ENCODE results near the gene OCIAD2. TPM values are rescaled to one million over a fixed set of nuclear protein-coding genes. Genes with fewer than 3 reads are reported as not detected.

Gene OCIAD2
- total RNA-seq, 1 experiment from 2014 or later: 255 TPM

DNA sequence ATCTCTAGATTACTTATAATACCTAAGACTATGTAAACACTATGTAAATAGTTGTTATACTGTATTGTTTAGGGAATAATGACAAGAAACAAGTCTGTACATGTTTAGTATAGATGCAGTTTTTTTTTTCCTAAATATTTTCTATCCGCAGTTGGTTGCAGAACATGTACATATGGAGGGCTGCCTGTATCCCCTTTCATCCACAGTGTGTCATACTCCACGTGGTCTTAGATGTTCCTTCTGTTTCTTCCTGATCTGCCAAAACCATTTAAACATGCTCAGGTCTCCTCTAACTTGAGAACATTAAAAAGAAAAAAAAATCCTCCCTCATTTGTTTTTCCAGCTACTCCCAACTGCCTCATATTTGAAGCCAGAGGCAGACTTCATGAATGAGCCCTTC is 61.7 kb downstream of the OCIAD2 start:
- no peak overlapping the region for H3K4me2 ChIP-seq (ENCODE audit: low read length)
- no peak overlapping the region for H3K9ac ChIP-seq (ENCODE audit: low read length)
- H3K36me3 ChIP-seq (ENCODE audit: low read depth, low read length): peaks cover 30% of the 10 kb centered on the region
- no peaks in the 10 kb centered on the region for H3K4me1 ChIP-seq (ENCODE audit: insufficient read depth, low read length)
- no peaks in the 10 kb centered on the region for H3K9me2 ChIP-seq (replicated peaks; ENCODE audit: low read length)
- POLR2A ChIA-PET (ENCODE audit: unreplicated experiment): no interaction called here
- H3K27ac ChIP-seq (ENCODE audit: low read length): no peak overlapping the region
- H4K20me1 ChIP-seq (ENCODE audit: low read length): 0 out of 2 replicates have a peak, but pooled peaks cover 3% of the 10 kb centered on the region
- CTCF ChIA-PET: no interaction called here
- H3F3A ChIP-seq (ENCODE audit: low read length, unreplicated experiment): no peaks in the 10 kb centered on the region
- no peaks in the 10 kb centered on the region for H3K27me3 ChIP-seq (ENCODE audit: low read length)
- no peak overlapping the region for H2AFZ ChIP-seq (ENCODE audit: low read length)
- no peak for TF ChIP-seq EZH2 (IDR thresholded peaks at IDR 0.05; ENCODE audit: low read length, unreplicated experiment)
- no peak for TF ChIP-seq EZH2phosphoT487 (IDR thresholded peaks at IDR 0.05; ENCODE audit: borderline replicate concordance, low read length)
- no peak for TF ChIP-seq CTCF (conservative IDR thresholded peaks at IDR 0.05; ENCODE audit: low read depth, low read length)
- BruUV-seq (replicated peaks): no TSS peak
- intact Hi-C loops (cut with micrococcal nuclease): no loop called here
- DNase-seq: no peak
- no peaks in the 10 kb centered on the region for H3K9me3 ChIP-seq (ENCODE audit: low read length)
- peaks cover 18% of the 10 kb centered on the region; the same call in 1 of the 2 replicates for H3K79me2 ChIP-seq (ENCODE audit: low read length)
- no peak for ATAC-seq
- no peak overlapping the region for H3K4me3 ChIP-seq (ENCODE audit: low read length)

GRCh38 chr4:48841045-48841827 is 65.3 kb downstream of the OCIAD2 start:
- Histone ChIP-seq H2AFZ (ENCODE audit: low read length) (no peak overlapping the region), H3K36me3 (ENCODE audit: low read depth, low read length) (peaks cover 35% of the 10 kb centered on the region; the same call in 1 of the 2 replicates), H3K27ac (ENCODE audit: low read length) (no peak overlapping the region), H3K79me2 (ENCODE audit: low read length) (peaks cover 22% of the 10 kb centered on the region), H3K9ac (ENCODE audit: low read length) (no peak overlapping the region), H3K9me2 (replicated peaks; ENCODE audit: low read length) (no peaks in the 10 kb centered on the region), H3K4me2 (ENCODE audit: low read length) (no peak overlapping the region), H3K4me3 (ENCODE audit: low read length) (no peak overlapping the region), H3K4me1 (ENCODE audit: insufficient read depth, low read length) (no peaks in the 10 kb centered on the region), H4K20me1 (ENCODE audit: low read length) (0 out of 2 replicates have a peak, but pooled peaks cover 3% of the 10 kb centered on the region), H3K9me3 (ENCODE audit: low read length) (no peaks in the 10 kb centered on the region), H3K27me3 (ENCODE audit: low read length) (no peaks in the 10 kb centered on the region), H3F3A (ENCODE audit: low read length, unreplicated experiment) (no peaks in the 10 kb centered on the region)
- ChIA-PET POLR2A (ENCODE audit: unreplicated experiment) (no interaction called here), CTCF (no interaction called here)
- DNase-seq (no peak), ATAC-seq (no peak)
- intact Hi-C loops (cut with micrococcal nuclease): no loop called here
- no TSS peak for BruUV-seq (replicated peaks)
- no peak for TF ChIP-seq CTCF (conservative IDR thresholded peaks at IDR 0.05; ENCODE audit: low read depth, low read length)
- TF ChIP-seq EZH2 (IDR thresholded peaks at IDR 0.05; ENCODE audit: low read length, unreplicated experiment): no peak
- TF ChIP-seq EZH2phosphoT487 (IDR thresholded peaks at IDR 0.05; ENCODE audit: borderline replicate concordance, low read length): no peak

GRCh38 chr4:48836658-48837057 is 69.9 kb downstream of the OCIAD2 start:
- ChIA-PET CTCF (no interaction called here), POLR2A (ENCODE audit: unreplicated experiment) (no interaction called here)
- Histone ChIP-seq H3K9me3 (ENCODE audit: low read length) (no peaks in the 10 kb centered on the region), H3K4me2 (ENCODE audit: low read length) (no peak overlapping the region), H3K4me1 (ENCODE audit: insufficient read depth, low read length) (no peaks in the 10 kb centered on the region), H3K9ac (ENCODE audit: low read length) (no peak overlapping the region), H3K27me3 (ENCODE audit: low read length) (no peaks in the 10 kb centered on the region), H3F3A (ENCODE audit: low read length, unreplicated experiment) (no peaks in the 10 kb centered on the region), H4K20me1 (ENCODE audit: low read length) (0 out of 2 replicates have a peak, but pooled peaks cover 3% of the 10 kb centered on the region), H3K79me2 (ENCODE audit: low read length) (peaks cover 60% of the 10 kb centered on the region), H3K36me3 (ENCODE audit: low read depth, low read length) (peaks cover 41% of the 10 kb centered on the region; the same call in 1 of the 2 replicates), H2AFZ (ENCODE audit: low read length) (no peak overlapping the region), H3K4me3 (ENCODE audit: low read length) (no peak overlapping the region), H3K9me2 (replicated peaks; ENCODE audit: low read length) (no peaks in the 10 kb centered on the region), H3K27ac (ENCODE audit: low read length) (no peak overlapping the region)
- BruUV-seq (replicated peaks): no TSS peak
- ATAC-seq: no peak
- intact Hi-C loops (cut with micrococcal nuclease): no loop called here
- no peak for DNase-seq
- TF ChIP-seq CTCF (conservative IDR thresholded peaks at IDR 0.05; ENCODE audit: low read depth, low read length) (no peak), EZH2phosphoT487 (IDR thresholded peaks at IDR 0.05; ENCODE audit: borderline replicate concordance, low read length) (no peak), EZH2 (IDR thresholded peaks at IDR 0.05; ENCODE audit: low read length, unreplicated experiment) (no peak)
